ENCODE data around the gene FOXD1. TPM values are rescaled to one million over a fixed set of nuclear protein-coding genes. Genes with fewer than 3 reads are reported as not detected.

The FOXD1 gene
- total and polyA plus RNA-seq, 9 of the 15 experiments (the other 6 are each of a cell fraction or from before 2014, with no cell fraction given), result 0.03 to 0.40 (median 0.10) TPM; not detected in 4

- no peak for TF ChIP-seq SMAD1 (IDR thresholded peaks at IDR 0.05; ENCODE audit: low read depth, low read length, partially characterized antibody)
- no peak for TF ChIP-seq POLR2AphosphoS2 (IDR thresholded peaks at IDR 0.05; ENCODE audit: low read length)
- TF ChIP-seq ZNF12 (CRISPR knock-in tag; IDR thresholded peaks at IDR 0.05), result no peak
- no peak for TF ChIP-seq COPS2 (conservative IDR thresholded peaks at IDR 0.05)
- 0 out of 2 replicates have a peak, but pooled peaks have one; percentile 4 for TF ChIP-seq EP300 (IDR thresholded peaks at IDR 0.05; ENCODE audit: low read length)
- TF ChIP-seq PCBP2 (IDR thresholded peaks at IDR 0.05; ENCODE audit: low read depth, low read length, poor library complexity, severe bottlenecking), result no peak
- TF ChIP-seq CTCFL (IDR thresholded peaks at IDR 0.05; ENCODE audit: borderline replicate concordance, insufficient read depth, low read depth, low read length, poor library complexity, severe bottlenecking), result peak; percentile 52
- TF ChIP-seq ZNF274 (IDR thresholded peaks at IDR 0.05; ENCODE audit: borderline replicate concordance, low read depth, low read length), result no peak
- TF ChIP-seq ZFPM2 (CRISPR knock-in tag; IDR thresholded peaks at IDR 0.05), result no peak
- no peak for TF ChIP-seq FOXP1 (CRISPR knock-in tag; IDR thresholded peaks at IDR 0.05)
- TF ChIP-seq CCNT2 (IDR thresholded peaks at IDR 0.05; ENCODE audit: borderline replicate concordance, extremely low read depth, insufficient read length, low read depth, low read length), result no peak
- no peak for TF ChIP-seq GABPB2 (CRISPR knock-in tag; conservative IDR thresholded peaks at IDR 0.05)
- no peak for TF ChIP-seq KLF1 (tag; IDR thresholded peaks at IDR 0.05)
- no peak for TF ChIP-seq FOXA3 (CRISPR knock-in tag; conservative IDR thresholded peaks at IDR 0.05 in 1 of 2, IDR thresholded peaks at IDR 0.05 in 1 of 2)
- TF ChIP-seq RBM22 (IDR thresholded peaks at IDR 0.05; ENCODE audit: low read depth, low read length, poor library complexity, severe bottlenecking), result no peak
- 0 out of 2 replicates have a peak, but pooled peaks have one; percentile 46 for TF ChIP-seq ZNF449 (CRISPR knock-in tag; IDR thresholded peaks at IDR 0.05)
- TF ChIP-seq U2AF1 (optimal IDR thresholded peaks at IDR 0.05; ENCODE audit: low read depth, low read length), result no peak
These were observed 48.4 kb upstream of the FOXD1 start (continued) for GRCh38 chr5:73496984-73497457.

Data from K562 (cell line).